NCI-H2029 (cell line): Measurements from ENCODE around the gene KIRREL3.

Source experiments
- DNase-seq: peaks from one replicate; lab custom pipeline; 2025; lab: John Stamatoyannopoulos, UW

KIRREL3 gene

GRCh38 chr11:126485986-126486635 lies 514.5 kb downstream of the KIRREL3 start:
- no peak for DNase-seq

GRCh38 chr11:126485021-126485792 lies 515.4 kb downstream of the KIRREL3 start:
- DNase-seq: no peak

- no peak for DNase-seq
Measured at GRCh38 chr11:126484266-126484665, 516.3 kb downstream of the KIRREL3 start.

- no peak for DNase-seq
Measured at GRCh38 chr11:126483621-126484195, 516.9 kb downstream of the KIRREL3 start.

- DNase-seq: no peak
Measured at GRCh38 chr11:126482586-126483108, 517.9 kb downstream of the KIRREL3 start.

GRCh38 chr11:126481303-126481680 lies 519.3 kb downstream of the KIRREL3 start:
- DNase-seq: no peak

- DNase-seq: peak; percentile 85
Measured at GRCh38 chr11:126480410-126481302, 519.9 kb downstream of the KIRREL3 start.

GRCh38 chr11:126480015-126480409 lies 520.6 kb downstream of the KIRREL3 start:
- no peak for DNase-seq

GRCh38 chr11:126479178-126479930 lies 521.2 kb downstream of the KIRREL3 start:
- no peak for DNase-seq

GRCh38 chr11:126478466-126478865 lies 522.1 kb downstream of the KIRREL3 start:
- no peak for DNase-seq

GRCh38 chr11:126477535-126478305 lies 522.9 kb downstream of the KIRREL3 start:
- peak; percentile 71 for DNase-seq

- no peak for DNase-seq
Measured at GRCh38 chr11:126476977-126477376, 523.6 kb downstream of the KIRREL3 start.

GRCh38 chr11:126476266-126476924 lies 524.2 kb downstream of the KIRREL3 start:
- no peak for DNase-seq

- no peak for DNase-seq
Measured at GRCh38 chr11:126475014-126475991, 525.3 kb downstream of the KIRREL3 start.

GRCh38 chr11:126474220-126474619 lies 526.4 kb downstream of the KIRREL3 start:
- DNase-seq: no peak

- no peak for DNase-seq
Measured at GRCh38 chr11:126473269-126473668, 527.3 kb downstream of the KIRREL3 start.

- no peak for DNase-seq
Measured at GRCh38 chr11:126469311-126469710, 531.3 kb downstream of the KIRREL3 start.

GRCh38 chr11:126468102-126468521 lies 532.5 kb downstream of the KIRREL3 start:
- no peak for DNase-seq

- DNase-seq: no peak
Measured at GRCh38 chr11:126467471-126467870, 533.1 kb downstream of the KIRREL3 start.
